ENCODE results near the gene NDUFAF7. TPM values are rescaled to one million over a fixed set of nuclear protein-coding genes. Genes with fewer than 3 reads are reported as not detected.
"Not testable (repeated sequence)": the region's sequence is repeated elsewhere in the genome, so short reads cannot be mapped to it uniquely, and the experiment has no call there.

The NDUFAF7 gene
- total RNA-seq, 1 donor from 2014 or later, result 25.1 TPM

GRCh38 chr2:37291680-37292079 is 60.2 kb downstream of the NDUFAF7 start:
- no peaks in the 10 kb centered on the region for H3K27me3 Mint-ChIP-seq (ENCODE audit: low read depth)
- no peaks in the 10 kb centered on the region for H3K9me3 Mint-ChIP-seq
- no peak for DNase-seq (ENCODE audit: low read depth, low spot score)
- H3K4me1 Mint-ChIP-seq, result no peaks in the 10 kb centered on the region
- no peak for TF ChIP-seq CTCF (conservative IDR thresholded peaks at IDR 0.05)
- peaks cover 12% of the 10 kb centered on the region for H3K36me3 Mint-ChIP-seq (ENCODE audit: low read depth)
- no peak overlapping the region for H3K27ac Mint-ChIP-seq (ENCODE audit: unreplicated experiment)
- no peak overlapping the region for H3K4me3 Mint-ChIP-seq

GRCh38 chr2:37294858-37295257 is 63.4 kb downstream of the NDUFAF7 start:
- H3K4me1 Mint-ChIP-seq, result not testable (repeated sequence)

GRCh38 chr2:37295469-37296073 is 64.1 kb downstream of the NDUFAF7 start:
- Mint-ChIP-seq H3K27me3 (ENCODE audit: low read depth) (no peaks in the 10 kb centered on the region), H3K27ac (ENCODE audit: unreplicated experiment) (no peak overlapping the region), H3K4me3 (no peak overlapping the region), H3K4me1 (no peaks in the 10 kb centered on the region), H3K36me3 (ENCODE audit: low read depth) (peaks cover 16% of the 10 kb centered on the region), H3K9me3 (peaks cover 2% of the 10 kb centered on the region)
- no peak for TF ChIP-seq CTCF (conservative IDR thresholded peaks at IDR 0.05)
- no peak for DNase-seq (ENCODE audit: low read depth, low spot score)

More at GRCh38 chr2:37294858-37295257, 63.4 kb downstream of the NDUFAF7 start:
- H3K9me3 Mint-ChIP-seq; DNase-seq (ENCODE audit: low read depth, low spot score); H3K27ac Mint-ChIP-seq (ENCODE audit: unreplicated experiment); H3K27me3 Mint-ChIP-seq (ENCODE audit: low read depth); H3K4me3 Mint-ChIP-seq: not testable (repeated sequence)
- H3K36me3 Mint-ChIP-seq (ENCODE audit: low read depth), result peaks cover 12% of the 10 kb centered on the region

- H3K27me3 Mint-ChIP-seq (ENCODE audit: low read depth), result no peaks in the 10 kb centered on the region
- H3K4me1 Mint-ChIP-seq, result peaks cover 14% of the 10 kb centered on the region
- H3K4me3 Mint-ChIP-seq, result no peak overlapping the region
- H3K36me3 Mint-ChIP-seq (ENCODE audit: low read depth), result peaks cover 10% of the 10 kb centered on the region
- TF ChIP-seq CTCF (conservative IDR thresholded peaks at IDR 0.05), result no peak
- peaks cover 2% of the 10 kb centered on the region for H3K9me3 Mint-ChIP-seq
- no peak for DNase-seq (ENCODE audit: low read depth, low spot score)
- H3K27ac Mint-ChIP-seq (ENCODE audit: unreplicated experiment), result no peak overlapping the region
Observed at GRCh38 chr2:37297632-37298031, 66.2 kb downstream of the NDUFAF7 start.

Other genes with a start within 250 kb of the NDUFAF7 start
- 17.7 and 19.0 TPM in 2 replicates for gene HEATR5B, start 147.3 kb upstream of the NDUFAF7 start, total RNA-seq
- 11.2 and 11.4 TPM in 2 replicates for gene GPATCH11, start 147.1 kb upstream of the NDUFAF7 start, total RNA-seq
- gene EIF2AK2, start 74.7 kb upstream of the NDUFAF7 start, total RNA-seq, result 34.1 and 37.3 TPM in 2 replicates
- not detected in 2 replicates for gene SULT6B1, start 43.0 kb upstream of the NDUFAF7 start, total RNA-seq
- gene CEBPZOS, start 35.2 kb upstream of the NDUFAF7 start, total RNA-seq, result not detected in 2 replicates
- 55.0 and 60.4 TPM in 2 replicates for gene CEBPZ, start 62 bp upstream of the NDUFAF7 start, total RNA-seq
- gene PRKD3, start 93.2 kb downstream of the NDUFAF7 start, total RNA-seq, result 62.6 and 68.3 TPM in 2 replicates
- not detected in 2 replicates for gene QPCT, start 113.0 kb downstream of the NDUFAF7 start, total RNA-seq

Measured in neural crest cell (in vitro differentiated cells).